Measurements from ENCODE around the gene RTBDN.

- TF ChIP-seq CTCF (conservative IDR thresholded peaks at IDR 0.05; ENCODE audit: low read depth in 2 of 2) (no peak; a peak in 1 of 4 replicates), EZH2phosphoT487 (IDR thresholded peaks at IDR 0.05; ENCODE audit: unreplicated experiment) (no peak), JUNB (IDR thresholded peaks at IDR 0.05; ENCODE audit: unreplicated experiment) (no peak), EZH2 (IDR thresholded peaks at IDR 0.05; ENCODE audit: low read depth, unreplicated experiment) (no peak), NANOG (IDR thresholded peaks at IDR 0.05; ENCODE audit: borderline replicate concordance) (no peak)
Measured at GRCh38 chr19:12881172-12881808, 46.9 kb upstream of the RTBDN start, which contains the start of gene DNASE2.

All from GM23338 (cell line).